Nephron (organoid): ENCODE results near the gene KAZN.

Experiments
- H3K27ac Mint-ChIP-seq, 3 experiments: 2 replicates each; pipeline ENCODE4 v1.8.0; 2020; ENCODE audit warnings: mixed read lengths in 3 of 3, mild to moderate bottlenecking in 2 of 3, moderate library complexity in 1 of 3
- H3K27me3 Mint-ChIP-seq: 2 replicates; pipeline ENCODE4 v1.8.0; 2021; ENCODE audit warnings: low read depth, mild to moderate bottlenecking, moderate library complexity, mixed read lengths
- H3K36me3 Mint-ChIP-seq: 2 replicates; pipeline ENCODE4 v1.8.0; 2020; ENCODE audit warnings: low read depth, mixed read lengths
- H3K4me1 Mint-ChIP-seq: 2 replicates; pipeline ENCODE4 v1.8.0; 2020; ENCODE audit warnings: mixed read lengths
- H3K4me3 Mint-ChIP-seq, 3 experiments: 2 replicates each; pipeline ENCODE4 v1.8.0; 2020; ENCODE audit warnings: mild to moderate bottlenecking in 3 of 3, mixed read lengths in 3 of 3, moderate library complexity in 2 of 3
- H3K9me3 Mint-ChIP-seq: 2 replicates; pipeline ENCODE4 v1.8.0; 2020; ENCODE audit warnings: mixed read lengths
- TF ChIP-seq, protein P1 (sequence below), 3 experiments: fragments of 200-600 bp; sonication (generic); IDR thresholded peaks; one replicate each; pipeline ENCODE4 v1.5.0; 2021; ENCODE audit warnings: antibody characterized with exemption in 3 of 3; ENCODE audit not compliant: unreplicated experiment in 3 of 3

The KAZN gene

GRCh38 chr1:14740016-14740415 is 141.5 kb downstream of the KAZN start:
- Mint-ChIP-seq H3K4me3 (no peak overlapping the region), H3K27me3 (peaks cover 34% of the 10 kb centered on the region), H3K4me1 (peaks cover 25% of the 10 kb centered on the region), H3K9me3 (no peaks in the 10 kb centered on the region), H3K27ac (no peak overlapping the region), H3K36me3 (no peaks in the 10 kb centered on the region)
- TF ChIP-seq, protein P1, sequence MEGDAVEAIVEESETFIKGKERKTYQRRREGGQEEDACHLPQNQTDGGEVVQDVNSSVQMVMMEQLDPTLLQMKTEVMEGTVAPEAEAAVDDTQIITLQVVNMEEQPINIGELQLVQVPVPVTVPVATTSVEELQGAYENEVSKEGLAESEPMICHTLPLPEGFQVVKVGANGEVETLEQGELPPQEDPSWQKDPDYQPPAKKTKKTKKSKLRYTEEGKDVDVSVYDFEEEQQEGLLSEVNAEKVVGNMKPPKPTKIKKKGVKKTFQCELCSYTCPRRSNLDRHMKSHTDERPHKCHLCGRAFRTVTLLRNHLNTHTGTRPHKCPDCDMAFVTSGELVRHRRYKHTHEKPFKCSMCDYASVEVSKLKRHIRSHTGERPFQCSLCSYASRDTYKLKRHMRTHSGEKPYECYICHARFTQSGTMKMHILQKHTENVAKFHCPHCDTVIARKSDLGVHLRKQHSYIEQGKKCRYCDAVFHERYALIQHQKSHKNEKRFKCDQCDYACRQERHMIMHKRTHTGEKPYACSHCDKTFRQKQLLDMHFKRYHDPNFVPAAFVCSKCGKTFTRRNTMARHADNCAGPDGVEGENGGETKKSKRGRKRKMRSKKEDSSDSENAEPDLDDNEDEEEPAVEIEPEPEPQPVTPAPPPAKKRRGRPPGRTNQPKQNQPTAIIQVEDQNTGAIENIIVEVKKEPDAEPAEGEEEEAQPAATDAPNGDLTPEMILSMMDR (IDR thresholded peaks at IDR 0.05; ENCODE audit: unreplicated experiment in 3 of 3) = no peak

DNA sequence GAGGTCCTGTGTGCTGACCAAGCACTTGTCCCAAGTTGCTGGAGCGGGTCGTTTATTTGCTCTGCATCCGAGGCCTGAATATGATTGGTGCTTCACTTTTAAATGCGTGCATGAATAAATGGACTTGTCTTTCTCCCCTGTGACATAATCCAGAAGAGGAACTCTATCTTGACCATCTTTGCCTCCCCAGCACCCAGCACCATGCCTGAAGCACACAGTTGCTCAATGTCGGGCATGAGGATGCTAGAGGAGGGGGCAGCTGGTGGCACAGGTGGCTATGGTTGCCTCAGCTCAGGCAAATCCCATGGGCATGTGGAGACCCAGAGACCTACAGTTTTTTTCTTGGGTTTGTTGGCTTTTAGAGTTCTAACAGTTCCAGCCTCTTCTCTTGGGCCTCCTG is 142.6 kb downstream of the KAZN start:
- TF ChIP-seq, protein P1 (IDR thresholded peaks at IDR 0.05; ENCODE audit: unreplicated experiment in 3 of 3) = no peak
- H3K27ac Mint-ChIP-seq = no peak overlapping the region
- H3K4me3 Mint-ChIP-seq = no peak overlapping the region
- peaks cover 25% of the 10 kb centered on the region for H3K27me3 Mint-ChIP-seq
- peaks cover 25% of the 10 kb centered on the region for H3K4me1 Mint-ChIP-seq
- H3K9me3 Mint-ChIP-seq = no peaks in the 10 kb centered on the region
- H3K36me3 Mint-ChIP-seq = no peaks in the 10 kb centered on the region

DNA sequence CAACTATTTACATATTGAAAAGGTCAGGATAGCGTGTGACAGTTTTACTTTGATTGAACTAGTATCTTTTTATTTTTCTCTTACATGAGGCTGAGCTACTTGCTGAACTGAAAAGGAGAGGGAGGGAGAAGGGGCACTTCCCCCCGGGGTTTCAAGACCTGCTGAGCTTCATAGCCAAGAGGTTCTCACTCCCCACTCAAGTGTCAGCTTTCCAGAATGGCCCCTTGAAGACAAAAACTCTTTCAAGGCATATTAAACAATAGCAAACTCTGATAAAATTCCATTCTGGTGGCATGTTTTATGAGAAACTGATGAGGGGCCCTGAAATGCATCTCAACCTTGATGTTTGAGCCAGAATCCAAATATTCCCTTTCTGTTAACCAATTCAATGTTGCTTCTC is 143.0 kb downstream of the KAZN start:
- H3K4me1 Mint-ChIP-seq = peaks cover 25% of the 10 kb centered on the region
- TF ChIP-seq, protein P1 (IDR thresholded peaks at IDR 0.05; ENCODE audit: unreplicated experiment in 3 of 3) = no peak
- H3K9me3 Mint-ChIP-seq = no peaks in the 10 kb centered on the region
- H3K4me3 Mint-ChIP-seq = no peak overlapping the region
- peaks cover 25% of the 10 kb centered on the region for H3K27me3 Mint-ChIP-seq
- H3K36me3 Mint-ChIP-seq = no peaks in the 10 kb centered on the region
- H3K27ac Mint-ChIP-seq = peak overlapping the region in 1 of 3 experiments; percentile 60

DNA sequence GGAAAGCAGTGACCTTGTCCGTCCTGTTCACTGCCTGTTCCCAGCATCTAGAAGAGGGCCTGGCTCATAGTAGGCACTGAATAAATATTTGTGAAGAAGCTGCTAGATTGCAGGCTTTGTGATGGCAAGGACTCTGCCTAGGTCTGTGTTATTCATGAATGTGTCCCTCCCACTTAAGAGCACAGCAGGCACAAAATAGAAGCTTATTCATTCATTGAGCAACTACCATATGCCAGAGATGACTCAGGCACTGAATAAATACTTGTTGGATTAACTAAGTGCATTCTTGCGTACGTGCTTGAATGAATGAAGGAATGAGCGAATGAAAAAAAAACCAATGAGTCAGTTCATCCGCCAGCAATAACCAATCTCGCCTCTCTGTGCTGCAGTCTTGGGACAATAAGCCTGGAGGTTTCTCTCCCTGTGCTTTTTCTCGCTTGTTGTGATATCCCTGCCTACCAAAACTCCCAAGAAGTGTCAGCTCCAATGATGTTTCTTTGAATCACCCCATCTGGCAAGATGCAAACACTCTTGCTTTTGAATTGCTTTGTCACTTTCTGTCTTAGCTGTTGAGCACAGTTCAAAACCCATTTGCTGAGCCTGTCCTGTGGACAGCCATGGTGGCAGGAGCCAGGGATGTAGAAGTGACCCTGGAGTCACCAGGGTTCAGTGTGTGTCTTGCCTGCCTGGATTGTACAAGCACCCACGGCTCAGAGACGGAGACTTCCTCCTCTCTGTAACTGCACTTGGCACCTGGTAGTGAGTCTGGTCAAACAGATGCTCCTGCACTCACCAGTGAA is 143.9 kb downstream of the KAZN start:
- H3K36me3 Mint-ChIP-seq = no peaks in the 10 kb centered on the region
- no peak overlapping the region for H3K27ac Mint-ChIP-seq
- no peaks in the 10 kb centered on the region for H3K9me3 Mint-ChIP-seq
- peaks cover 18% of the 10 kb centered on the region for H3K27me3 Mint-ChIP-seq
- H3K4me3 Mint-ChIP-seq = no peak overlapping the region
- peaks cover 25% of the 10 kb centered on the region for H3K4me1 Mint-ChIP-seq
- TF ChIP-seq, protein P1 (IDR thresholded peaks at IDR 0.05; ENCODE audit: unreplicated experiment in 3 of 3) = no peak

GRCh38 chr1:14743368-14743767 is 144.9 kb downstream of the KAZN start:
- H3K4me1 Mint-ChIP-seq = peaks cover 25% of the 10 kb centered on the region
- no peak overlapping the region for H3K27ac Mint-ChIP-seq
- no peak overlapping the region for H3K4me3 Mint-ChIP-seq
- H3K9me3 Mint-ChIP-seq = no peaks in the 10 kb centered on the region
- no peaks in the 10 kb centered on the region for H3K36me3 Mint-ChIP-seq
- peaks cover 18% of the 10 kb centered on the region for H3K27me3 Mint-ChIP-seq
- TF ChIP-seq, protein P1 (IDR thresholded peaks at IDR 0.05; ENCODE audit: unreplicated experiment in 3 of 3) = no peak
